DOHH2 (cell line): ENCODE data around the gene BMP8B.

Source experiments
- H3F3A ChIP-seq: fragments of 200-600 bp; sonication (generic), shearing (Covaris generic); 2 replicates; pipeline ENCODE4 v1.6.0; 2016; ENCODE audit warnings: antibody characterized with exemption, mild to moderate bottlenecking; ENCODE audit not compliant: control insufficient read depth, insufficient read depth
- H3K27ac ChIP-seq: fragments of 200-600 bp; sonication (generic); 2 replicates; pipeline ENCODE4 v1.5.1; 2014; ENCODE audit warnings: low read depth, mild to moderate bottlenecking, low read length, moderate library complexity
- H3K27me3 ChIP-seq: fragments of 200-600 bp; sonication (generic); 2 replicates; pipeline ENCODE4 v1.6.1; 2014; ENCODE audit warnings: mild to moderate bottlenecking, low read length, mixed read lengths; ENCODE audit not compliant: control insufficient read depth
- H3K36me3 ChIP-seq: fragments of 200-600 bp; sonication (generic); 2 replicates; pipeline ENCODE4 v1.6.1; 2014; ENCODE audit warnings: mild to moderate bottlenecking, low read length, moderate library complexity, mixed read lengths; ENCODE audit not compliant: control insufficient read depth
- H3K4me1 ChIP-seq: fragments of 200-600 bp; sonication (generic); 2 replicates; pipeline ENCODE4 v1.6.1; 2014; ENCODE audit warnings: mild to moderate bottlenecking, low read length, mixed read lengths; ENCODE audit not compliant: control insufficient read depth
- H3K4me2 ChIP-seq: fragments of 200-600 bp; sonication (generic); 2 replicates; pipeline ENCODE4 v1.6.0; 2014; ENCODE audit warnings: mild to moderate bottlenecking, low read length, moderate library complexity
- H3K4me3 ChIP-seq: fragments of 200-600 bp; sonication (generic); 2 replicates; pipeline ENCODE4 v1.5.1; 2014; ENCODE audit warnings: mild to moderate bottlenecking, low read length, mixed read lengths
- H3K79me2 ChIP-seq: fragments of 200-600 bp; sonication (generic); 2 replicates; pipeline ENCODE4 v1.6.1; 2014; ENCODE audit warnings: mild to moderate bottlenecking, low read length, mixed read lengths; ENCODE audit not compliant: control insufficient read depth
- H3K9me2 ChIP-seq: fragments of 200-600 bp; sonication (generic); replicated peaks from 2 replicates; pipeline ENCODE4 v1.6.1; 2014; ENCODE audit warnings: mild to moderate bottlenecking, low read length, mixed read lengths; ENCODE audit not compliant: control insufficient read depth
- H3K9me3 ChIP-seq: fragments of 200-600 bp; sonication (generic); 2 replicates; pipeline ENCODE4 v1.6.1; 2014; ENCODE audit warnings: antibody characterized with exemption, low read length, mixed read lengths; ENCODE audit not compliant: control insufficient read depth, insufficient read depth
- H4K20me1 ChIP-seq: fragments of 200-600 bp; sonication (generic); 2 replicates; pipeline ENCODE4 v1.6.0; 2014; ENCODE audit warnings: low read depth, mild to moderate bottlenecking, antibody characterized with exemption, low read length, moderate library complexity; ENCODE audit not compliant: control insufficient read depth, insufficient read depth
- EZH2phosphoT487 ChIP-seq: fragments of 200-600 bp; sonication (generic); IDR thresholded peaks from 2 replicates; pipeline ENCODE4 v1.6.1; 2017; ENCODE audit warnings: borderline replicate concordance, mild to moderate bottlenecking, antibody characterized with exemption, low read length, moderate library complexity, mixed read lengths
- TF ChIP-seq, protein P1 (sequence below): fragments of 200-600 bp; sonication (generic); IDR thresholded peaks from one replicate; pipeline ENCODE4 v1.5.1; 2014; ENCODE audit warnings: antibody characterized with exemption, mild to moderate bottlenecking, low read depth, low read length; ENCODE audit not compliant: poor library complexity, severe bottlenecking

Gene BMP8B

DNA sequence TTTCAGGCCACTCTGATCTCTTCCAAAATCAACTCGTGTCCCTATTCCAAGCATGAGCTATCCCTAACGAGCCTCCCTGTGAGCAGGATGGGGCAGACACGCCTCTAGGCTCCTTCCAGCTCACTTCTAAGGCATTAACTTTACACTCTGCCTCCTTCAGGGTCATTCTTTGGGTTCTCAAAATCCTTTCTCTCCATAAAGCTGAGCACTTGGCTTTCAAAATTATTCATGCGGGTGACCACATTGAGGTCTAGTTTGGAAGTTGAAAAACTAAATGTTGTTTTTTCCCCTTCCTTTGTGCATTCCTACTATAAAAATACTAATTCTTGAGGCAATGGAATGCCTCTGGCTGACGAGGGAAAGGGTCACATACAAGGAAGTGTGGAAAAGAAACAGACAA is 33.5 kb upstream of the BMP8B start:
- no peaks in the 10 kb centered on the region for H3K79me2 ChIP-seq
- no peaks in the 10 kb centered on the region for H3F3A ChIP-seq
- no peaks in the 10 kb centered on the region for H4K20me1 ChIP-seq
- H3K27me3 ChIP-seq = no peaks in the 10 kb centered on the region
- H3K27ac ChIP-seq = no peak overlapping the region
- H3K4me3 ChIP-seq = no peak overlapping the region
- TF ChIP-seq, protein P1, sequence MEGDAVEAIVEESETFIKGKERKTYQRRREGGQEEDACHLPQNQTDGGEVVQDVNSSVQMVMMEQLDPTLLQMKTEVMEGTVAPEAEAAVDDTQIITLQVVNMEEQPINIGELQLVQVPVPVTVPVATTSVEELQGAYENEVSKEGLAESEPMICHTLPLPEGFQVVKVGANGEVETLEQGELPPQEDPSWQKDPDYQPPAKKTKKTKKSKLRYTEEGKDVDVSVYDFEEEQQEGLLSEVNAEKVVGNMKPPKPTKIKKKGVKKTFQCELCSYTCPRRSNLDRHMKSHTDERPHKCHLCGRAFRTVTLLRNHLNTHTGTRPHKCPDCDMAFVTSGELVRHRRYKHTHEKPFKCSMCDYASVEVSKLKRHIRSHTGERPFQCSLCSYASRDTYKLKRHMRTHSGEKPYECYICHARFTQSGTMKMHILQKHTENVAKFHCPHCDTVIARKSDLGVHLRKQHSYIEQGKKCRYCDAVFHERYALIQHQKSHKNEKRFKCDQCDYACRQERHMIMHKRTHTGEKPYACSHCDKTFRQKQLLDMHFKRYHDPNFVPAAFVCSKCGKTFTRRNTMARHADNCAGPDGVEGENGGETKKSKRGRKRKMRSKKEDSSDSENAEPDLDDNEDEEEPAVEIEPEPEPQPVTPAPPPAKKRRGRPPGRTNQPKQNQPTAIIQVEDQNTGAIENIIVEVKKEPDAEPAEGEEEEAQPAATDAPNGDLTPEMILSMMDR = no peak
- H3K4me2 ChIP-seq = no peak overlapping the region
- H3K36me3 ChIP-seq = no peaks in the 10 kb centered on the region
- no peaks in the 10 kb centered on the region for H3K9me3 ChIP-seq
- H3K9me2 ChIP-seq = no peaks in the 10 kb centered on the region
- peaks cover 33% of the 10 kb centered on the region for H3K4me1 ChIP-seq

DNA sequence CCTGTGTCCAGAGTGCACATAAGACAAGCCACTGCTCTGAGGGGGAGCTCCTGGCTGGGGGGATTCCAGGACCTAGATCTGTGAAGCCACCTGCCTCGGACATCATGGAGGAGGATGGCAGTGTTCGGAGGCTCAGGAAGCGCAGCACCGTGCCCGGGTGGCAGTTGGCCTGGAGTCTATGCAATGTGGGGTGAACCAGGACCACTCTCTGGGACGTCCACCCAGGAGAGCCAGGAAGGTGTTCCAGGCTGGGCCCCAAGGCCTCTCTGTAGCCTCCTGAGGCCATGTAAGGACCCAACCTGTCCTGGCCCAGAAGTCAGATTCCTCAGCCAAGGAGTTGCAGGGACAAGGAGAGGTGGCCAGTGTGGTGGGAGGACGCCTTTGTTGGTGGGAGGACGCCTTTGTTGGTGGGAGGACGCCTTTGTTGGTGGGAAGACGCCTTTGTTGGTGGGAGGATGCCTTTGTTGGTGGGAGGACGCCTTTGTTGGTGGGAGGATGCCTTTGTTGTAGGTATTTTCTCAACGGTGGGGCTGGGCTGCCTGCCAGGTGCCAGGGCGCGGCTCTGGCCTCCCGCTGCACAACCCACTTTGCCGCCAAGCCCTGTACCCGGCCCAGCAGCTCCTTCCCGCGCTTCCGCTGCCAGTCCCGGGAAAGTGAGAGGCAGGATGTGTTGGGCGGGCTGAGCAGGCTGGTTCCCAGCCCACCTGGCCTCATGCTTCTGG is 30.6 kb upstream of the BMP8B start:
- Histone ChIP-seq H3K36me3 (no peaks in the 10 kb centered on the region), H3K9me3 (no peaks in the 10 kb centered on the region), H4K20me1 (no peaks in the 10 kb centered on the region), H3K27ac (no peak overlapping the region), H3K79me2 (no peaks in the 10 kb centered on the region), H3K4me1 (peaks cover 15% of the 10 kb centered on the region), H3K27me3 (no peaks in the 10 kb centered on the region), H3K4me2 (no peak overlapping the region), H3F3A (no peaks in the 10 kb centered on the region), H3K9me2 (no peaks in the 10 kb centered on the region), H3K4me3 (no peak overlapping the region)
- TF ChIP-seq, protein P1 = no peak
- no peak for TF ChIP-seq EZH2phosphoT487

DNA sequence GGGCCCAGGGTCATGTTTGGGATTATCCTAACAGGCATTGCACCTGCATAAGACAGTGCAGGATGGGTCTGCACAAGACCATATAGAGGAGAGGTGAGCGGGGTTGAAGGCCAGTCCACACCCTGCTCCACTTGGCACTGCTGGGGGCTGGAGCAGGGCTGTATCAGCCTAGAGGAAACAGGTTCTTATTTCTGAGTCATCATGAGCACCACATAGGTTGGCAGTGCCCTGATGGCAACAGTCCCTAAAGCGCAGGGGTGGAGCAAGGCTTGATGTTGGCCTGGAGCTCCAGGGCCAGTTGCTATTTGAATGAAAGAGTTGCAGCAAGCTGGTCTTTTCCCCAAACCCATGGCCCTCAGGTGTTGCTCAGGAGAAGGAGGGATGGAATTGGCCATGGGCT is 29.8 kb upstream of the BMP8B start:
- H4K20me1 ChIP-seq = no peaks in the 10 kb centered on the region
- peaks cover 15% of the 10 kb centered on the region for H3K4me1 ChIP-seq
- H3K9me2 ChIP-seq = no peaks in the 10 kb centered on the region
- no peak overlapping the region for H3K27ac ChIP-seq
- TF ChIP-seq, protein P1 = no peak
- TF ChIP-seq EZH2phosphoT487 = no peak
- H3K4me3 ChIP-seq = no peak overlapping the region
- no peaks in the 10 kb centered on the region for H3K27me3 ChIP-seq
- no peaks in the 10 kb centered on the region for H3K9me3 ChIP-seq
- no peaks in the 10 kb centered on the region for H3F3A ChIP-seq
- H3K36me3 ChIP-seq = no peaks in the 10 kb centered on the region
- H3K4me2 ChIP-seq = no peak overlapping the region
- no peaks in the 10 kb centered on the region for H3K79me2 ChIP-seq
